Cardiac ventricle fibroblast (primary cell): ENCODE data around the gene ARMC6. TPM values are rescaled to one million over a fixed set of nuclear protein-coding genes. Genes with fewer than 3 reads are reported as not detected.

Experiments
- total RNA-seq: library from RNA; depleted of rRNA; stranded (reverse); fragments of >200 nt; gene quantifications from 2 replicates; pipeline ENCODE4 v1.2.3, GENCODE V29; 2015

Gene ARMC6
- 22.7 and 23.2 TPM in 2 replicates for total RNA-seq

GRCh38 chr19:19033426-19034203, at the start of gene ARMC6, which contains the start of gene SUGP2:
TSS of gene ARMC6 (plus strand) at chr19:19033603. CDS start at chr19:19034210, 607 bp downstream.
TSS of gene SUGP2 (minus strand) at chr19:19033517. CDS start at chr19:19031071, 2,446 bp downstream.

DNA sequence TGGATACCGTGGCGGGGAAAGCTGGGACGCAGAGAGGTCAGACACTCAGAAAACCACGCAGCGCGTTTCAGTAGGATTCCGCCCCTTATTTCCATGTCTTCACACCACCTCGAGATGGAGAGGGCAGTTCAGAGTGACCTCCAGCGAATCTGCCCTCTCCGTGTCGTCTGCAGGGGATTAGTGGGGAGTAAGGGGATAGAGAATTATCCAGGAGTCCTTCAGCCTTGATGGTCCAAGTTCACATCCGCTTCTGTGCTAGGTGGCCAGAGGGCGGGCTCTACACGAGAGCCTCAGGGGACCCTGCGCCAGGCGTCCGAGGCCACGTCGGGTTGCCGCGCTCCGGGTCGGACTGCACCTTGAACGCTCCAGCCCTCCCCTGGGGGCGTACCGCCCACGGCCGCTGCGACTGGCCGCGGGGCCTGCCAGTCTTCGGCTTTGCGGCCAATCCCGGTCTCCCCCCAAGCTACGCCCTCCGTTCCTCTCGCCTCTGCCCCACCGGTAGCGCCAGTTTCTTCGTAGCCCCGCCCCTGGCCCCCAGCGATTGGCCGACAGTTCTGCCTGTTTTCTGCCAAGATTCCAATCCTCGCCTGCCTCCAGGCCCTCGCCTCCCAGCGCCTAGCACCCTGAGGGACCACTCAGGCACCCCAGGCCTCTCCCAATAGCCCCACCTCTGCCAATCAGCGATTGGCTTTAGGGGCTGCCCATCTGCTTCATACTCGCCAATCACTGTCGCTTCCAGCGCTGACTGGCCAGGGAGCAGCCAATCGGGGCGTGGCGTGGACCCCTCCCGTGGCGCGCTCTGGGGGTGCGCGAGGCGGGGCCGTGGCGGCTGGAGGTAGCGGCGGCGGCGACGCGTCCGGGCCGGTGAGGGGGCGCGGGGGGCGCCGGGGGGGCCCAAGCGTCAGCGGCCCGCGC, 30.0 kb downstream of the ARMC6 start, which contains the start of gene SLC25A42:
SLC25A42 (plus strand) TSS at position 812 of the 915 bp plus-strand sequence. CDS start 32,131 bp downstream, outside the sequence.

Other genes with a start within 250 kb of the ARMC6 start
- gene COMP, start 242.3 kb upstream of the ARMC6 start, total RNA-seq: 0.10 and 0.25 TPM in 2 replicates
- gene UPF1, start 201.6 kb upstream of the ARMC6 start, total RNA-seq: 76.3 and 109 TPM in 2 replicates
- gene CERS1, start 137.4 kb upstream of the ARMC6 start, total RNA-seq: 0.56 and 2.1 TPM in 2 replicates
- 184 and 216 TPM in 2 replicates for gene COPE, start 114.2 kb upstream of the ARMC6 start, total RNA-seq
- gene DDX49, start 113.9 kb upstream of the ARMC6 start, total RNA-seq: 85.2 TPM in 2 replicates
- 63.0 and 63.7 TPM in 2 replicates for gene HOMER3, start 92.4 kb upstream of the ARMC6 start, total RNA-seq
- 13.8 and 19.7 TPM in 2 replicates for gene SUGP2, start 86 bp upstream of the ARMC6 start, total RNA-seq
- gene SLC25A42, start 30.4 kb downstream of the ARMC6 start, total RNA-seq: 6.2 and 8.1 TPM in 2 replicates
- 26.7 and 31.2 TPM in 2 replicates for gene TMEM161A, start 104.9 kb downstream of the ARMC6 start, total RNA-seq
- 0.19 TPM in 1 of 2 replicates, not detected in the other for gene MEF2B, start 136.7 kb downstream of the ARMC6 start, total RNA-seq
- 6.3 and 7.2 TPM in 2 replicates for gene BORCS8, start 158.5 kb downstream of the ARMC6 start, total RNA-seq
- gene RFXANK, start 158.7 kb downstream of the ARMC6 start, total RNA-seq: 54.1 and 68.8 TPM in 2 replicates
- 6.4 and 9.1 TPM in 2 replicates for gene NR2C2AP, start 169.8 kb downstream of the ARMC6 start, total RNA-seq
- gene NCAN, start 178.4 kb downstream of the ARMC6 start, total RNA-seq: not detected in 2 replicates
- gene TM6SF2, start 239.7 kb downstream of the ARMC6 start, total RNA-seq: 1.1 and 4.5 TPM in 2 replicates